Smooth muscle cell (in vitro differentiated cells): Measurements from ENCODE around the gene WWOX. TPM values are rescaled to one million over a fixed set of nuclear protein-coding genes. Genes with fewer than 3 reads are reported as not detected.

Source experiments
- DNase-seq: peaks from one replicate; lab custom pipeline; 2025; ENCODE audit not compliant: unreplicated experiment; lab: John Stamatoyannopoulos, UW
- H2AFZ ChIP-seq: fragments of 200-600 bp; sonication (generic); 2 replicates; pipeline ENCODE4 v1.6.0; 2016; ENCODE audit warnings: antibody characterized with exemption, low read depth, mild to moderate bottlenecking
- H3F3A ChIP-seq: fragments of 200-600 bp; sonication (generic); 2 replicates; pipeline ENCODE4 v1.6.0; 2017; ENCODE audit warnings: antibody characterized with exemption, low read depth
- H3K27ac ChIP-seq: fragments of 200-600 bp; sonication (generic); 2 replicates; pipeline ENCODE4 v1.5.1; 2016; ENCODE audit warnings: low read depth, mild to moderate bottlenecking
- H3K27me3 ChIP-seq: fragments of 200-600 bp; sonication (generic); 2 replicates; pipeline ENCODE4 v1.6.1; 2016; ENCODE audit warnings: low read depth, mild to moderate bottlenecking
- H3K36me3 ChIP-seq: fragments of 200-600 bp; sonication (generic); 2 replicates; pipeline ENCODE4 v1.5.1; 2016; ENCODE audit warnings: low read depth
- H3K4me1 ChIP-seq: fragments of 200-600 bp; sonication (generic); 2 replicates; pipeline ENCODE4 v1.5.1; 2016; ENCODE audit warnings: low read depth
- H3K4me2 ChIP-seq: fragments of 200-600 bp; sonication (generic); 2 replicates; pipeline ENCODE4 v1.6.0; 2016; ENCODE audit warnings: mild to moderate bottlenecking
- H3K4me3 ChIP-seq: fragments of 200-600 bp; sonication (generic); 2 replicates; pipeline ENCODE4 v1.5.1; 2016; ENCODE audit warnings: mild to moderate bottlenecking
- H3K79me2 ChIP-seq: fragments of 200-600 bp; sonication (generic); 2 replicates; pipeline ENCODE4 v1.6.0; 2016; ENCODE audit warnings: low read depth, mild to moderate bottlenecking
- H3K9ac ChIP-seq: fragments of 200-600 bp; sonication (generic); 2 replicates; pipeline ENCODE4 v1.6.0; 2016; ENCODE audit warnings: low read depth
- H3K9me3 ChIP-seq: fragments of 200-600 bp; sonication (generic); replicated peaks from 2 replicates; pipeline ENCODE4 v1.5.1; 2016; ENCODE audit warnings: low read depth
- H4K20me1 ChIP-seq: fragments of 200-600 bp; sonication (generic); 2 replicates; pipeline ENCODE4 v1.6.0; 2016; ENCODE audit warnings: low read depth
- WGBS: methylation state at CpG from one replicate; pipeline ENCODE4 v1.1.7; 2016; ENCODE audit warnings: low lambda C conversion rate; 5-methylcytosine and 5-hydroxymethylcytosine counted together
- polyA plus RNA-seq: library from polyadenylated mRNA; unstranded; fragments of >200 nt; fragmentation: Nextera tagmentation; extraction: Ambion mirVana; gene quantifications from 2 replicates; pipeline ENCODE4 v1.2.1, GENCODE V29; 2016
- total RNA-seq: library from RNA; depleted of rRNA; stranded (reverse); fragments of >200 nt; gene quantifications from 2 replicates; pipeline ENCODE4 v1.2.3, GENCODE V29; 2014
- TF ChIP-seq, protein P1 (sequence below): fragments of 200-600 bp; sonication (generic); IDR thresholded peaks from 2 replicates; pipeline ENCODE4 v1.5.1; 2017; ENCODE audit warnings: borderline replicate concordance, mild to moderate bottlenecking, antibody characterized with exemption; ENCODE audit not compliant: insufficient read depth, poor library complexity, severe bottlenecking

Gene WWOX
- total and polyA plus RNA-seq, 2 experiments from 2014 or later = 7.5 to 14.0 TPM

DNA sequence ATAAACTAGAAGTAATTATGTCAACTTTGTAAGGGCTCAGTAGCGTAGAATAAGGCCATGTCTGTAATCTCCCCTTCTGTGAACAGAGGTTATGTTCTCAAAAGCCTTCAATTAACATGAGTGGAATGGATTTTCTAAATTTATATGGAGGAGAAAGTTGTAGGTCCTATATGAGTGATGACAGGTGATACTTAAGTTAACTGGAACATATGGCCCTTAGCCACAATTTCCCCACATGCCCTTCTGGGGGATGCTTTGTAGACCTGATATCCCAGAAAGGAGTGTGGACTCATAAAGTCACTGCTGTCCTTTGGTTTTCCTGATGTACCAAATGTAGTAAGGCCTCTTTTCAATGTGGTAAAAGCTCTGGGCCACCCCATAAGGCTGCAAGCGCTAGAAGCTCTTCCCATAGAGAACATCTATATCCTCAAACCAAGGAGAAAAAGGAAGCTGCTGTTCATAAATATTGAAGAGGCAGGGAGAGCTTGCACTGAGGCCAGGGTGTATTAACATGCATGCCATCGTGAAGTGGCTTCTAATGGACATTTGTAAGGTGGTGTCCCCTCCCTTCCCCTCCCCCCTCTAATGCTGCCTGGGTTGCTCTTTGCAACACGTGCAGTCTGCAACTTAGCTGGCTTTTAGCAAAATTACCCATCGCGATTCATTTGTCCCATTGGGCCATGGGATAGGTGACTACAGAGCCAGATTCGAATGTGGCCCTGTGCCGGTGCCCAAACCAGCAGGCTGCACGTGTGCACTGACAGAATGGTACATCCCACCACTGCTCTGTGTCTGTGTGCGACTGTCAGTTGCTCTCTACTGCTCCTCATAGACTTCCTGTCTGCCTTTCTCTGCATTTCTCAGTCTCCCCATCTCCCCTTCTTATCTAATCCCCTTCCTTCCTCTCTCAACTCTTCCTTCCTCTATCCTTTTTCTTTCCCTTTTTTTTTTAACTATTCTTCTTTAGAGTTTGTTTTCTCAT is 269.0 kb downstream of the WWOX start:
- no peak overlapping the region for H3K9ac ChIP-seq
- 83% methylated on average over 10 of the region's 10 CpGs for WGBS
- TF ChIP-seq, protein P1, sequence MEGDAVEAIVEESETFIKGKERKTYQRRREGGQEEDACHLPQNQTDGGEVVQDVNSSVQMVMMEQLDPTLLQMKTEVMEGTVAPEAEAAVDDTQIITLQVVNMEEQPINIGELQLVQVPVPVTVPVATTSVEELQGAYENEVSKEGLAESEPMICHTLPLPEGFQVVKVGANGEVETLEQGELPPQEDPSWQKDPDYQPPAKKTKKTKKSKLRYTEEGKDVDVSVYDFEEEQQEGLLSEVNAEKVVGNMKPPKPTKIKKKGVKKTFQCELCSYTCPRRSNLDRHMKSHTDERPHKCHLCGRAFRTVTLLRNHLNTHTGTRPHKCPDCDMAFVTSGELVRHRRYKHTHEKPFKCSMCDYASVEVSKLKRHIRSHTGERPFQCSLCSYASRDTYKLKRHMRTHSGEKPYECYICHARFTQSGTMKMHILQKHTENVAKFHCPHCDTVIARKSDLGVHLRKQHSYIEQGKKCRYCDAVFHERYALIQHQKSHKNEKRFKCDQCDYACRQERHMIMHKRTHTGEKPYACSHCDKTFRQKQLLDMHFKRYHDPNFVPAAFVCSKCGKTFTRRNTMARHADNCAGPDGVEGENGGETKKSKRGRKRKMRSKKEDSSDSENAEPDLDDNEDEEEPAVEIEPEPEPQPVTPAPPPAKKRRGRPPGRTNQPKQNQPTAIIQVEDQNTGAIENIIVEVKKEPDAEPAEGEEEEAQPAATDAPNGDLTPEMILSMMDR = no peak

DNA sequence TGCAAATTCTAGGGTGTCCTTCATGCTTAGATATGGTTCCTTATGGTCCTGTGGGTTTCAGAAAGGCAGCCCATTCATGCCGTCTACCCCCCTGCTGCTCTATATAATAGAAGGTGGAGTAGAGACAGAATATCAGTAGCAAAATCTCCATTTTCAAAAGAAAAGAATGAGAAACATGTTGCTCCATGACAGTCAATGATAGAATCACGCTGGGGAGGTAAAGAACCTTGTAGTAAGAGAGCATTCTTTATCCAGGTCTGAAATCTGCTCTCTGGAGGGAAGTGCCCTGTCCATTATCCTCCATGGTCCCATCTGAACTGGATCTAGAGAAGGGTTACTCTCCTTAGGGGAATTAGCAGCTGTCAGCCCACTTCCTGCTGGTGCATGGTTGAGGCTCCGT is 272.8 kb downstream of the WWOX start:
- Histone ChIP-seq H3K4me3 (no peak overlapping the region), H3K36me3 (no peaks in the 10 kb centered on the region), H2AFZ (no peak overlapping the region), H3K9me3 (no peaks in the 10 kb centered on the region), H3K27ac (no peak overlapping the region), H3K4me1 (no peaks in the 10 kb centered on the region), H3F3A (no peaks in the 10 kb centered on the region), H3K79me2 (no peaks in the 10 kb centered on the region), H3K27me3 (no peaks in the 10 kb centered on the region), H3K9ac (no peak overlapping the region), H4K20me1 (no peaks in the 10 kb centered on the region), H3K4me2 (no peak overlapping the region)
- TF ChIP-seq, protein P1 = no peak
- WGBS = 68% methylated on average over 3 of the region's 3 CpGs
- no peak for DNase-seq

More for the DNA sequence above, 269.0 kb downstream of the WWOX start:
- Histone ChIP-seq H3K4me1 (no peaks in the 10 kb centered on the region), H3F3A (no peaks in the 10 kb centered on the region), H3K4me3 (no peak overlapping the region), H3K27ac (no peak overlapping the region), H3K9me3 (no peaks in the 10 kb centered on the region), H3K27me3 (peaks cover 5% of the 10 kb centered on the region), H2AFZ (no peak overlapping the region), H4K20me1 (no peaks in the 10 kb centered on the region), H3K79me2 (no peaks in the 10 kb centered on the region), H3K36me3 (no peaks in the 10 kb centered on the region), H3K4me2 (no peak overlapping the region)
- no peak for DNase-seq

DNA sequence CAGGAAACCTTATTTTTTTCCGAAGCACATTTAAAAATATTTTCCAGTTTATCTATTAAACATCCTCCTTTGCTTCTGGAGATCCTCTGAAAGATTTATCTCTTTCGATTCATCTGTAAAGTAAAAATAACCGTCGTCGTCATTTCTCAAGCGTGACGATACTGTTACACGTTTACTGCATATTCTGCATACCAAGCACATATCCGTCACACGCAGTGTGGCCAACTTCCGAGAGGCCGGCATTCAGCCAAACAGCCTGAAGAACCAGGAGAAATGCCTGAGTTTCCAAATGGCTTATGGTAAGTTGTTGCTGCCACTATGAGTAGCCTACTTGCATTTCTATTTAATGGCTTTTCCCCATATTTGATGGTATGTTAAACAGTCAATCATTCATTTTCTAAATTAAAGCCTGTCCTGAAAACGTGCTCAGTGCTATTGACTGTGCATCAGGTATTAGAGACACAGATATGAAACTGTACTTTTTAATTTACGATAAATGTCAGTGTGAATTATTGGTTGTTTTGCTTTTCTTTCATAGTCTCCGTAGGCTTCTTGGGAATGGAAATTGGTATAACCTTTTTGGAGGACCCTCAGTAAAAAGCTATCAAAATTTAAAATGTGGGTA is 275.7 kb downstream of the WWOX start:
- no peaks in the 10 kb centered on the region for H3F3A ChIP-seq
- TF ChIP-seq, protein P1 = no peak
- no peak overlapping the region for H3K27ac ChIP-seq
- H3K36me3 ChIP-seq = no peaks in the 10 kb centered on the region
- H3K4me2 ChIP-seq = no peak overlapping the region
- H3K9ac ChIP-seq = no peak overlapping the region
- WGBS = 90% methylated on average over 15 of the region's 15 CpGs
- H4K20me1 ChIP-seq = no peaks in the 10 kb centered on the region
- no peak overlapping the region for H2AFZ ChIP-seq
- H3K9me3 ChIP-seq = no peaks in the 10 kb centered on the region
- no peaks in the 10 kb centered on the region for H3K79me2 ChIP-seq
- H3K27me3 ChIP-seq = no peaks in the 10 kb centered on the region
- DNase-seq = no peak
- H3K4me3 ChIP-seq = no peak overlapping the region
- H3K4me1 ChIP-seq = no peaks in the 10 kb centered on the region
